Measurements from ENCODE around the gene NXF1.
A peak's percentile ranks its signal among the peaks of the same experiment; 100 is the strongest.
"Not testable (repeated sequence)": the region's sequence is repeated elsewhere in the genome, so short reads cannot be mapped to it uniquely, and the experiment has no call there.

NXF1 gene

DNA sequence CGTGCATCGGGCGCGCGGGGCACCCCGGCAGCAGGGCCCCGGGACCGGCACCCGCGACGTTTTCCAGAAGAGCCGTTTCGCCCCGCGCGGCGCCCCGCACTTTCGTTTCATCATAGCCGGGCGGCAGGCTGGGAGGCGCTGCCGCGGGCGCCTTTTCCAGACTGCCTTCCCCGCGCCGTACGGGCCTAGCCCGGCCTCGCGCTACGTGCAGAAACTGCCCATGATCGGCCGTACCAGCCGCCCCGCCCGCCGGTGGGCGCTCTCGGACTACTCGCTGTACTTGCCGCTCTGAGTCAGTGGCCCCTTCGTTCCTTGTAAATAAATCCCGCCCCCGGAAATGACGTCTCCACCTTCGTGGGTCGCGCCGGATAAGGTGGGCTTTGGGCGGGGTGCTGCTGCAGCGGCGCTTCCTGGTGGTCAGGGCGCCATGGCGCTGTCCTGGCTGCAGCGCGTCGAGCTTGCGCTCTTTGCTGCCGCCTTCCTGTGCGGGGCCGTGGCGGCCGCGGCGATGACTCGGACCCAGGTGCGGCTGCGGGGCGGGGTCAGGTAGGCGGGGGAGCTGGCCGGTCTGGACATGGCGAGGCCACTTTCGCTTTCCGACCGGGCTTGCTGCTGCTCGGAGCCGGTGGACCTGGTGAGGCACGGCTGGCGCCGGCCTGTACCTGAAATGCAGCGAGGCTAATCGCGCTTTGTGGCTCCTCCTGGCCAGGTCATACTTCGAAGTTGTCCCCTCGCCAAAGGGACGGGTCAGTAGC lies 18.1 kb downstream of the NXF1 start, which contains the start of gene TMEM179B:
Gene TMEM179B (plus strand): TSS at position 398 of the 755 bp plus-strand sequence. CDS start 30 bp downstream, at position 428.
- DNase-seq = peak; percentile 96 to 99 (median 97)

DNA sequence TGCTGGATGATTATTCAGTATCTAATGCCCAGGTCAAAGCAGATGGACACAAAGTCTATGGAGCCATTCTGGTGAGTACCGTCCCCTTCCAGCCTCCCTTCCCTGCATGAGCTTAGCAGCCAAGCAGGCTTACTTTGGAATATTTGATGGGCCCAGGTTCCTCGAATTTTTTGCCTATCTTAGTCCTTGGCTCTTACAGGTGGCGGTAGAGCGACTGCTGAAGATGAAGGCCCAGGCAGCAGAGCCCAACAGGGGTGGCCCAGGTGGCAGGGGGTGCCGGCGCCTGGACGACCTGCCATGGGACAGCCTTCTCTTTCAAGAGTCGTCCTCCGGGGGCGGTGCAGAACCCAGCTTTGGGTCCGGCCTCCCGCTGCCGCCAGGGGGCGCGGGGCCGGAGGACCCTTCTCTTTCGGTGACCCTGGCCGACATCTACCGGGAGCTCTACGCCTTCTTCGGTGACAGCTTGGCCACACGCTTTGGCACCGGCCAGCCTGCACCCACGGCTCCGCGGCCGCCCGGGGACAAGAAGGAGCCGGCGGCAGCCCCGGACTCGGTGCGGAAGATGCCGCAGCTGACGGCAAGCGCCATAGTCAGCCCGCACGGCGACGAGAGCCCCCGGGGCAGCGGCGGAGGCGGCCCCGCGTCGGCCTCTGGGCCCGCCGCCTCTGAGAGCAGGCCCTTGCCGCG lies 18.8 kb downstream of the NXF1 start:
- DNase-seq = peak; percentile 81 to 90 (median 82)

DNA sequence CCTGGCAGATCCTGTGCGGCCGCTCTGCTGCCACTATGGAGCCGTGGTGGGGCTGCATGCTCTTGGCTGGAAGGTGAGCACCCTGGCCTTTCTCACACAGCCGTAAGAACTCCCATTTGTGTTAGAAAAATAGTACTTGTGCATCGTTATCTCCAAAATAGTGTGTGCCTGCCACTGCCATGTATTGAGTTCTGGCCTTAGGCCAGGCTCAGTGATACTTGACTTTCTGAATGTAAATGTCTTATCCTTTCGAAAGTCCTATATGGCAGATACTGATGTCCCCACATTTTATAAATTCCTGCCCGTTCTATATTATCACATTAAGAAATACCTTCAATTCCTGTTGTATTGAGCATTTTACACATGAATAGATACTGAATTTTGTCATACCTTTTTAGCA lies 22.5 kb downstream of the NXF1 start:
- DNase-seq = no peak

DNA sequence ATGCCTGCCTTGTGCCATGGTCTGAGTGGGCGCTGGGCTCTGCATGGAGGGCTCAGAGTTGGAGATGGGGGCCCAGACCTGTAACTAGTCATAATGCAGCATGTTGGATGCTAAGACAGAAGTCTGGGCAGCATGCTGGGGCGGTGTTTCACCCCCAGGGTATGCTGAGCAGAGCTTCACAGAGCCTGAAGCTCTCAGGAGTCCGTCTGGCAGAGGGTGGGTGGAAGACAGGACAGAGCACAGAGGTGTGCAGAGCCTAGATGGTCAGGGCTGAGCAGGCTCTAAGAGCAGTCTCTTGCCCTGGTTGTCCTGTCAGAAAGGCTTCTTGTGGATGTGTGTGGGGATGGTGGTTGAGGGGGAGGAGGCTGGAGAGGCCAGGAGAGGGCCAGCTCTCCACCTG lies 26.8 kb downstream of the NXF1 start:
- no peak for DNase-seq

DNA sequence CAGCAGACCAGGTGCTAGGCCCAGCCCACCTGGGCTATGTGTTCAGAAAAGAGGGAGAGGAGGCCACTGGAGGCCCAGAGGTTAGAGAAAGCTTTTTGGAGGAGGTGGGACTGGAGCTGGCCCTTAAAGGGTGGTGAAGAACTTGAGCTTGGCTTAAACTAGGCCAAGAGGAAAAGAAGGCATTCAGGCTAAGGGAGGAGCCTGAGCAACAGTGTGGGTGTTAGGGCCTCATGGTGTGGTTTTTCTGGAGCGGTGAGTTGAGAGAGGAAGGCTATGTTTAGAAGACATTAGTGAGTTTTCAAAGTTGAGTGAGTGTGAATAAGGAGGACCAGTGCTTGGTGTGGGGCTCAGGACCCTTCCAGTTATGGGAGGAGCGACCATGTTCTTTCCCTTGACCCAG lies 27.9 kb downstream of the NXF1 start:
- no peak for DNase-seq

DNA sequence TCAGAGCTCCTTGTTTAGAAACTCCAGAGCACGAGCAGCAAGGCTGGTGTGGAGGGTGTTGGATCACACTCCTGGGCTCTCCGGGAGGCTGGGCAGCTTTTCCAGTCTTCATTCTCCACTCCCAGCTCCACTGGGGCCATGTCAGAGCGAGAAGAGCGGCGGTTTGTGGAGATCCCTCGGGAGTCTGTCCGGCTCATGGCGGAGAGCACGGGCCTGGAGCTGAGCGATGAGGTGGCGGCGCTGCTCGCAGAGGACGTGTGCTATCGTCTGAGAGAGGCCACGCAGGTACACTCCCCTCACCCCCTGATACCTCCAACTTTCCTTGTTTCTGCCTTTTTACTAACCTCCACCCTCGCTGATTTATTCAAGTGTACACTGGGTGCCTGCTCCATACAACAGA lies 29.6 kb downstream of the NXF1 start:
- no peak for DNase-seq

DNA sequence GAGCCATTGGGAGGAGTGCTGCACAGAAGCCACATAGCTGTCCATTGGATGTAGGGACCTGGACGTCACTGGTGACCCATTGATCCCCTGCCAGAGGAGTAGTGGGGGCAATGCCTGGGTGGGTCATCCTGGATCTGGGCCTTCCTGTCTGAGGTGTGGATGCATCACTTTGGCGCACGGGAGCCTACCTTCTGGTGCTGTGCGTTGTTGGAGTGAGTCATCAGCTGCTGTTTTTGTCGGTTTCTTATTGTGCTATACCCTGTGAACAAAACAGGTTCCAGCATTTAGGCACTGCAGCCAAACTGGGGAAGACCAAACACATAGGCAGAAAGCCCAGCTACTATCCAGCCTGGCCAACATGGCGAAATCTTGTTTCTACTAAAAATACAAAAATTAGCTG lies 30.8 kb downstream of the NXF1 start:
- no peak for DNase-seq

DNA sequence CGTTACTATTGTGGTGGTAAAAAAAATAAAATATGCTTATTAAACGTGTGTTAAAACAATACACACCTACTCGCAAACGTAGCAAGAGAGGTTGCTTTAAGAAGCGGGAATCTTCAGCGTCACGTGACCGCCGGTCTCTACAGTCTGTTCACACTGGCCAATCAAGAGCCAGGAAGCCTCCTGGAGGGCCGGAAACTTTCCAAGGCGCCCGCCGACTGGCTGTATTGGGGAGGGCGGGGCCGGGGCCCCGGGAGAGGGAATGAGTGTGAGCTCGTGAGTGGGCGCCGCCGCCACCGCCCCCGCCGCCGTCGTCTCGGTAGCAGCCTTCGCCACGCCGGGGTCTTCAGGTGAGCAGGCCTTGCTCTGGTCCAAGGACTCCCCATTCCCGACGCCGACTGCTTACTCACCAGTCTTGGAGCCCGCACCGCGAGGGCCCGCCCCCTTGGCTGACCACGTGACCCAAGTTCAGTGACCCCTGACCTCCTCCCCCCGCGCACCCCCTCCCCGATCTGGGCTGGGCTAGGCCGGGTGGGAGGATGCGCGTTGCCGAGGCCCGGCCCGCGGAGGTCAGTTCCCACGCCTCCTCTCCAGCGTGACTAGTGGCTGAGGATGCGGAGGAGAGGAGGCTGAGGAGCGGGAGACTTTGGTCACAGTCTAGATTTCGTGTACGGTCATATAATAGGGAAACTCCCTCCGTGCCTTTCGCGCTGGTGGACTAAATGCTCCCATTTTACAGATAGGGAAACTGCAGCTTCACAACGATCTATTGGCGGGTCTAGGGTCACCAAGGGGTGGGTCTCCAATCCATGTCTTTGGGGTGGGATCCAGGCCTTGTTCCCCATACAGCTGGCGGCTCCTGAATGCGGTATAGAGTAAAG lies 33.9 kb downstream of the NXF1 start, which contains the start of gene TAF6L:
Gene TAF6L (plus strand): TSS at position 253 of the 878 bp plus-strand sequence. CDS start 4,388 bp downstream, outside the sequence.
- peak; percentile 99 for DNase-seq

DNA sequence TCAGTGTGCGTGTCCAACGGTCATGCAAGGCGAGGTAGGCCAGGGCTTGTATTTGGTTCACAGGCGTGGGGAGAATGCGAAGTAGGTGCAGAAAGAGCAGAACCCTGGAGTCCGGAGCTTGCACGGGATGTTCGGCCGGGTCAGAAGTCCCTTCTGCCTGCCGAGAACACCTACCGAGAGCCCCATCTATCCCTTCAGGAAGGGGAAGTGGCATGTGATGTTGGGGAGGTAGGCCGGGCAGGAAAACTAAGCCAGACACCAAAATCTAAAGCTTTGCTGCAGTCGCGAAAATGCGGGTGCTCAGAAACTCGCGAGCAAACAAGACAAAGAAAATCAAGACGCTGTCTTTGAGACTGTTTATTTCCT lies 34.5 kb downstream of the NXF1 start:
- DNase-seq = peak in 2 of 3 experiments; percentile 57 to 74

DNA sequence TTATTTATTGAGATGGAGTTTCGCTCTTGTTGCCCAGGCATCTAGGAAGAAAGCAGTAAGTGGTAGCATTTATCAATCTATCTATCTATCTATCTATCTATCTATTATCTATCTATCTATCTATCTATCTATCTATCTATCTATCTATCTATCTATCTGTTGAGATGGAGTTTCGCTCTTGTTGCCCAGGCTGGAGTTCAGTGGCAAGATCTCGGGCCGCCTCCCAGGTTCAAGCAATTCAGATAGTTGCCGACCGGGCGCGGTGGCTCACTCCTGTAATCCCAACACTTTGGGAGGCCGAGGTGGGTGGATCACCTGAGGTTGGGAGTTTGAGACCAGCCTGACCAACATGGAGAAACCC lies 44.4 kb downstream of the NXF1 start:
- DNase-seq = peak in 2 of 3 experiments; percentile 48 to 59

DNA sequence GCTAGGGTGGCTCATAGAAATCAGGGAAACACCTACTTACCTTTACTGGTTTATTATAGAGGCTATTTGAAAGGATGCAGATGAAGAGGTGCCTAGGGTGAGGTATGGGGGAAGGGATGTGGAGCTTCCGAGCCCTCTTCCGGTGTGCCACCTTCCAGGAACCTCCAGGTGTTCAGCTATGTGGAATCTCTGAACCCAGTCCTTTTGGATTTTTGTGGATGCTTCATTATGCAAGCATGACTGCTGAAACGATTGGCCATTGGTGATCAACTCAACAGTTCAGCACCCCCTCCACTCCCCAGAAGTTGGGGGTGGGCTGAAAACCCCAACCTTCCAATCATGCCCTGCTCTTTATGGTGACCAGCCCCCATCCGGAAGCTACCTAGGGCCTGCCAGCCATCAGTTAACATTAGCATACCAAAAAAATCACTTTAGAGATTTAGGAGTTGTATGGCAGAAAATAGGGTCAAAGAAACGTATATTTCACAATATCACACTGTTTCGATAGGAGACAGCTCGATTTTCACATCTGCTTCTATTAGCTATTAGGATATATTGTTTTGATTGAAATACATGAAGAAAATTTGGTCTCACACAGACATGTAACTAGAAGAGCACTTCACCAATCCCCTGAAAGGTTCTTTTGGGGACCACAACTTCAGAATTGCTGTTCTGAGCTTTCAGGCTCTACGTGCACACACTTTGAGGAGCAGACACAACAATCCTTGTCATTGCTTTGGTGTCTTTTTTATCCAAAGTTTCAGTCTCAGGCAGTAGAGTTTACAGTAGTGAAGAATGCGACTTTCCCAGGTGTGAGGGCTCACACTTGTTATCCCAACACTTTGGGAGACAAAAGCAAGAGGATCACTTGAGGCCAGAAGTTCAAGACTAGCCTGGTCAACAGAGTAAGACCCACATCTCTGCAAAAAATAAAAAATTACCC lies 47.1 kb downstream of the NXF1 start:
- no peak for DNase-seq

DNA sequence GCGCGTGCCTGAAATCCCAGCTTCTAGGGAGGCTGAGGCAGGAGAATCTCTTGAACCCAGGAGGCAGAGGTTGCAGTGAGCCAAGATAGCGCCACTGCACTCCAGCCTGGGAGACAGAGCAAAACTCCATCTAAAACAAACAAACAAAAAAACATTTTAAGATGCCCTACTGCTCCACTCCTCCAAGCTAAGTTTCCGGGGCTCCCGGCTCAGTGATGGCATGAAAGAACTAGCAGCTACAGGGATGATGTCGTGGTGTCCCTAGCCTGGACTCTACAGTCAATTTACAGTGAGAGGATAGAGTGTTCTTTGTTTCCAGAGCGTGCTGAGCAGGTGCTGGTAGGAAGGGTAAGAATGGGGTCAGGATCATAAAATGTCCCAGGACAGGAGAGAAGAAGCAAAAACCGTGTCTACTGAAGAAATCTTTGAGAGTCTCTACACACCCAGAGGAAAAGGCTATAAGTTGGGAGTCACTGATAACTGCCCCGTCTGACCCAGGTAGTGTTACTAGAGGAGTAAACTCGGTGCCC lies 50.1 kb downstream of the NXF1 start:
- DNase-seq = no peak

DNA sequence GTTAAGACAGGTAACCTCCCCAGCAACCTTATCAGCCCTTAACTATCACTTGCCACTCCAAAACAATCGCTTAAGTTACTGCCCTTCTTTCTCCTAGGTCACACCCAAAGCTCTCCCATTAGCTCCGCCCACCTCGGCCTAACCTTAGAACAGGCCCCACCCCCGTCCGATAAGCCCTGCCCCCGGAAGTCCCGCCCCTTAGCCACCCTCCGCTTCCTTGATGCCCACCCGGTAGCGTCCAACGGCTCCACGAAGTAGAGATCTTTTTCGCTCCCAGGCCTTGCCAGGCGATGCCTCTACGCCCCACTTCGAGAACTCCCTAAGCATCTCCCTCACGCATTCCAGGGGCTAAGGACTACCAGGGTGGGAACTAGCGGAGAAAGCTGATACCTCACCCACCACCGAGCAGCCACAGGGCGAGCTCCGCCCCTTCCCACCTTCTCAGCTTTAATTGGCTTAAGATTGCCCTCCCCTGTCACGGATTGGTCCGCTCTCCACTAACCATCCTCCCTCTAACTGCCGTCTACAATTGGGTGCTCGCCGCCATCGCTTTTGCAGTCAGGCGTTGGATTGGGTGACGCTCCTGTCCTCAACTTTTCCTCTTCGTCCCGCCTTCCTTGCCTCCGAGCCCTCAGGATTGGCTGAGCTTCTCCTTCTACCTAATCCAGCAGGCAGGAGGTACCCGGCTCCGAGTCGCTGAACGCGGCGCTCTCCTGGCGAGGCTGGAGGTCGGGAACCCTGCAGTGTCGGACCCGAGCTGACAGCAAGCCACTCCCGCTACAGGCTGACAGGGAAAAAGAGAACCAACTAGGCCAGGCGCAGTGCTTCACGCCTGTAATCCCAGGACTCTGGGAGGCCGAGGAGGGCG lies 51.3 kb downstream of the NXF1 start, which contains the start of gene ZBTB3:
Gene ZBTB3 (minus strand): TSS at position 425 of the 868 bp plus-strand sequence. CDS start 496 bp downstream, outside the sequence.
- peak; percentile 99 to 100 (median 100) for DNase-seq

DNA sequence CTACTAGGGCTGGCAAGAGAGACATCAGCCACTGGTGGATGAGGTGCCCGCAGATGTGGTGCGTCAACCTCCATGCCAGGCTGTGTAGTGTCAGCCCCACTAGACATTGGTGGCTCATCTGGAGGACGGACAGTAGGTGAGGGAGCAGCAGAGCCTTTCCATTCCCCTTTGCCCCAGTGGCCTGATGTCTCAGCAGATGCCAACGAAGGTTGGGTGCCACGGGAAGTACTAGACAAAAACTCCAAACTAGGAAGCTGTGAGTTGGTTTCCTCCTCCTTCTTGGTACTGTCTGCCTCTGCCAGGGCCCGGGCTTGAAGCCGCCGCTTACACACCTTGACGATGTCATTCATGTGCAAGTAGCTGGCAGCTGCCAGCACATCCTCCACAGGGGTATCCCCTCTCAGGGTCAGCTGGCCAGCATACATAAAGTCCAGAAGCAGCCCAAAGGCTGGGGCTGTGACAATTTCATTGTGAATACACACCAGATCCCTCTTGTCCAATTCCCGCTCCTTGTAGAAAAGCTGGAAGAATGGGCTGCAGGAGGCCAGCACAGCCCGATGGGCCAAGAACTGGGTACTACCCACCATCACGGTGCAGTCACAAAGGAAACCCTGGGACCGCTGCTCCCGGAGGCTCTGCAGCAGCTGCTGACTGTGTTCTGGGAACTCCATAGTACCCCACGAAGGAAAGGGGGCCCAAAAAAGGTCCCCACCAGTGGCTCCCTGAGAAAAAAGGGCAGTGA lies 52.1 kb downstream of the NXF1 start:
- no peak for DNase-seq

DNA sequence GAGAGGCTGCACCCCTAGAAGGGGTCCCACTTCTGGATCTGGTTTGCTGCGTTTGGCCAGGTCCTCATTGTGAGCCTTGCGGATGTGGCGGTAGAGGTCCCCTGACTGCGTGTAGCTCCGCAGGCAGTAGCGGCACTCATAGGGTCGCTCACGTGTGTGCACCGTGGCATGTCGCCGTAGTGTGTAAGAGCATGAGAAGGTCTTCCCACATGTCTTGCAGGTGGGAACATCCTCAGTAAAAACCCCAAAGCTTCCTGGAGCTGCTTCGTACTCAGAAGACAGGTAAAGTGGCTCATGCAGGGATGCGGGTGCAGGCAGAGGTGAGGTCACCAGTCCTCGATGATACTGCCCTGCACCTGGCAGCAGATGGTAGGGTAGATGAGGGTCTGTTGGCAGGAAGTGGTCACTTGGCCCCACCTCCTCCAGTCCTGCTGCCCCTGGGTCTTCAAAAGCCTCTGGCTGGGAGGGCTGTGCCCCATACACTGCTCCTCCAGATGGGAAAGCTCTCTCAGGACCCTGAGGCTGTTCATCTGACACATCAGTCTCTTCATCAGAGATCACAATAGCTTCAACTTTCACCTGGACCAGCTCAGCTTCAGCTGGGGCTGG lies 53.0 kb downstream of the NXF1 start:
- no peak for DNase-seq

DNA sequence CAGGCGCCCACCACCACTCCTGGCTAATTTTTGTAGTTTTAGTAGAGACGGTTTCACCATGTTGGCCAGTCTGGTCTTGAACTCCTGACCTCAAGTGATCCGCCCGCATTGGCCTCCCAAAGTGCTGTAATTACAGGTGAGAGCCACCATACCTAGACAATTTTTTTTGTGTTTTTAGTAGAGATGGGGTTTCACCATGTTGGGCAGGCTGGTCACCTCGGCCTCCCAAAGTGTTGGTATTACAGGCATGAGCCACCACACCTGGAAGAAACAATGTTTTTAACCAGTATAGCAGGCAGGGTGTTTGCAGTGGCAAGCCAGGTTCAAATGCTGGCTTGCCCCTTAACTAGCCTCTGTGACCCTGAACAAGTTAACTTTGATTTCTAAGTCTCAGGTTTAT lies 55.3 kb downstream of the NXF1 start:
- not testable (repeated sequence) for DNase-seq

DNA sequence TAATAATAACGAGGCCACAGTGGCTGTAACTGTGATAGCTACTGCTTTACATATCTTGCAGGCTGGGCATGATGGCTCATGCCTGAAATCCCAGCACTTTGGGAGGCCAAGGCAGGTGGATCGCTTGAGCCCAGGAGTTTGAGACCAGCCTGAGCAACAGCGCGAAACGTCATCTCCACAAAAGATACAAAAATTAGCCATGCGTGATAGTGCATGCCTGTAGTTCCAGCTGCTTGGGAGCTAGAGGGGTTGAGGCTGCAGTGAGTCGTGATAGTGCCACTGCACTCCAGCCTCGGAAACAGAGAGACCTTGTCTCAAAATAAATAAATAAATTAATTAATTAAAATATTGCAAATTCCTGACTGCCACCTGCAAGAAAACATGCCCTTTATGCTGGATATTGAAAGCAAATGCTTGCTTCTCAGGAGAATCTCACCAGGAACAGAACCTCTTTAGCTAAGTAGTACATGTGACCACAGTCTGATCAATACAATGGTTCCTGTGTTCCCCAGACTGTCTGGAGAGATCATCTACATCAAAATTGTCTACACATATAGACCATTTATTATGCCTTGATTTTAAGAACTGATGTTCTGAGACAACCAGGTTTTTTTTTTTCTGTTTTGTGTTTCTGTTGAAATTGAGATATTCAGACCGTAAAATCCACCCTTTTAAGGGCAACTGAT lies 57.6 kb downstream of the NXF1 start:
- peak in 1 of 3 experiments; percentile 33 for DNase-seq
